A673 (cell line): ENCODE results near the gene CD180. TPM values are rescaled to one million over a fixed set of nuclear protein-coding genes. Genes with fewer than 3 reads are reported as not detected.

Source experiments
- BruUV-seq: library from RNA; stranded (reverse); fragments of 400-500 nt; replicated peaks from 2 replicates; lab custom pipeline; 2021; lab: Mats Ljungman, UMichigan
- CTCF ChIA-PET: fragments of 300-600 bp; sonication (Branson Sonifier 250); formaldehyde crosslinking; loops from one replicate; lab custom pipeline; 2022; ENCODE audit warnings: antibody characterized with exemption; lab: Charles Lee
- POLR2A ChIA-PET: fragments of 300-600 bp; sonication (Branson Sonifier 250); formaldehyde crosslinking; loops from one replicate; lab custom pipeline; 2022; ENCODE audit warnings: antibody characterized with exemption; ENCODE audit not compliant: low non-redundant PET; lab: Charles Lee
- DNase-seq: peaks from one replicate; pipeline ENCODE4 v3.0.0-alpha.2; 2015; ENCODE audit warnings: low spot score
- H3K27ac ChIP-seq: fragments of 200-600 bp; sonication (generic); 2 replicates; pipeline ENCODE4 v1.5.1; 2016; ENCODE audit warnings: mixed run types, low read depth, mild to moderate bottlenecking, mixed read lengths, antibody characterized with exemption, low read length; ENCODE audit not compliant: poor library complexity, severe bottlenecking
- H3K27me3 ChIP-seq: fragments of 200-600 bp; sonication (generic); replicated peaks from 2 replicates; pipeline ENCODE4 v1.6.1; 2017; ENCODE audit warnings: mixed run types, low read depth, mild to moderate bottlenecking, mixed read lengths, antibody characterized with exemption, low read length; ENCODE audit not compliant: insufficient read depth, poor library complexity
- H3K36me3 ChIP-seq: fragments of 200-600 bp; sonication (generic); 2 replicates; pipeline ENCODE4 v1.6.1; 2016; ENCODE audit warnings: mixed run types, mild to moderate bottlenecking, mixed read lengths, antibody characterized with exemption, low read length; ENCODE audit not compliant: insufficient read depth, poor library complexity, severe bottlenecking
- H3K4me1 ChIP-seq: fragments of 200-600 bp; sonication (generic); 2 replicates; pipeline ENCODE4 v1.6.1; 2017; ENCODE audit warnings: mixed run types, mild to moderate bottlenecking, mixed read lengths, antibody characterized with exemption, low read length; ENCODE audit not compliant: insufficient read depth, poor library complexity, severe bottlenecking
- H3K4me3 ChIP-seq: fragments of 200-600 bp; sonication (generic); 2 replicates; pipeline ENCODE4 v1.5.1; 2016; ENCODE audit warnings: low read depth, mixed run types, mild to moderate bottlenecking, mixed read lengths, low read length; ENCODE audit not compliant: poor library complexity, severe bottlenecking
- H3K9me3 ChIP-seq: fragments of 200-600 bp; sonication (generic); 2 replicates; pipeline ENCODE4 v1.6.1; 2016; ENCODE audit warnings: mixed run types, low read depth, mild to moderate bottlenecking, mixed read lengths, antibody characterized with exemption, low read length; ENCODE audit not compliant: poor library complexity, severe bottlenecking
- EZH2 ChIP-seq: fragments of 200-600 bp; sonication (generic); IDR thresholded peaks from 2 replicates; pipeline ENCODE4 v1.6.1; 2017; ENCODE audit warnings: borderline replicate concordance, low read depth, mild to moderate bottlenecking, mixed read lengths, antibody characterized with exemption, low read length; ENCODE audit not compliant: poor library complexity, severe bottlenecking
- intact Hi-C: fragments of 100-400 bp; cut with micrococcal nuclease; formaldehyde crosslinking; loops from one replicate; pipeline ENCODE4 v1.10.0; 2022; ENCODE audit not compliant: unreplicated experiment
- total RNA-seq: library from RNA; stranded (reverse); gene quantifications from 2 replicates; pipeline ENCODE4 v1.2.3, GENCODE V29; 2021
- TF ChIP-seq, protein P1 (sequence below): fragments of 300-800, 200-600 bp; sonication (generic); conservative IDR thresholded peaks from 2 replicates; pipeline ENCODE4 v1.5.1; 2017; ENCODE audit warnings: low read depth, mild to moderate bottlenecking, antibody characterized with exemption, low read length, moderate library complexity, mixed read lengths

The CD180 gene
- total RNA-seq, 1 experiment from 2014 or later: not detected

- TF ChIP-seq, protein P1, sequence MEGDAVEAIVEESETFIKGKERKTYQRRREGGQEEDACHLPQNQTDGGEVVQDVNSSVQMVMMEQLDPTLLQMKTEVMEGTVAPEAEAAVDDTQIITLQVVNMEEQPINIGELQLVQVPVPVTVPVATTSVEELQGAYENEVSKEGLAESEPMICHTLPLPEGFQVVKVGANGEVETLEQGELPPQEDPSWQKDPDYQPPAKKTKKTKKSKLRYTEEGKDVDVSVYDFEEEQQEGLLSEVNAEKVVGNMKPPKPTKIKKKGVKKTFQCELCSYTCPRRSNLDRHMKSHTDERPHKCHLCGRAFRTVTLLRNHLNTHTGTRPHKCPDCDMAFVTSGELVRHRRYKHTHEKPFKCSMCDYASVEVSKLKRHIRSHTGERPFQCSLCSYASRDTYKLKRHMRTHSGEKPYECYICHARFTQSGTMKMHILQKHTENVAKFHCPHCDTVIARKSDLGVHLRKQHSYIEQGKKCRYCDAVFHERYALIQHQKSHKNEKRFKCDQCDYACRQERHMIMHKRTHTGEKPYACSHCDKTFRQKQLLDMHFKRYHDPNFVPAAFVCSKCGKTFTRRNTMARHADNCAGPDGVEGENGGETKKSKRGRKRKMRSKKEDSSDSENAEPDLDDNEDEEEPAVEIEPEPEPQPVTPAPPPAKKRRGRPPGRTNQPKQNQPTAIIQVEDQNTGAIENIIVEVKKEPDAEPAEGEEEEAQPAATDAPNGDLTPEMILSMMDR: no peak
- no peak for TF ChIP-seq EZH2
- H3K4me3 ChIP-seq: no peak overlapping the region
- peak overlapping the region; percentile 0 for H3K27ac ChIP-seq
- DNase-seq: no peak
- H3K4me1 ChIP-seq: peaks cover 58% of the 10 kb centered on the region
- POLR2A ChIA-PET: no interaction called here
- no peaks in the 10 kb centered on the region for H3K27me3 ChIP-seq
- H3K36me3 ChIP-seq: no peaks in the 10 kb centered on the region
- CTCF ChIA-PET: no interaction called here
- BruUV-seq: no TSS peak
- no peaks in the 10 kb centered on the region for H3K9me3 ChIP-seq
- intact Hi-C loops: no loop called here
Observed at GRCh38 chr5:67241326-67241725, 44.7 kb upstream of the CD180 start.

DNA sequence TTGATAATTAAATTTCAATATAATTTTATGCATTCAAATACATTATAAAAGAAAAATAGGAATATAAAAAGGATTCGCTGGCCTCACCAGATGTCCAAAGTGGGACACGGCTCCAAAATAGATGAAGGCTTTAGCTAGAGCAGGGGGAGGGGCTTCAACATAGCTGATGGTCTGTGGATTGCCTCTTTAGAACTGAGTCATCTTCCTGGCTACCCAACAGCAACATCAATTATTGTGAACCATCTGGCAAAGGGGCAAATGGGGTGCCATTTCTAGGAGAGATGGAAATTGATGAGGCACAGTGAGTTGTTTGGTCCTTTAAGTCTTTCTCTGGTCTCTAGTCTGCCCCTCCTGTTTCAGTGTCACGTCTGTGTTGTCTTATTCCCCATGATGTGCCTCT lies 44.2 kb upstream of the CD180 start:
- ChIA-PET CTCF (no interaction called here), POLR2A (no interaction called here)
- intact Hi-C loops: no loop called here
- no TSS peak for BruUV-seq
- H3K36me3 ChIP-seq: no peaks in the 10 kb centered on the region
- H3K4me1 ChIP-seq: peaks cover 53% of the 10 kb centered on the region
- no peaks in the 10 kb centered on the region for H3K9me3 ChIP-seq
- no peak overlapping the region for H3K4me3 ChIP-seq
- no peaks in the 10 kb centered on the region for H3K27me3 ChIP-seq
- TF ChIP-seq, protein P1: no peak
- no peak for TF ChIP-seq EZH2
- peak; percentile 40 for DNase-seq
- peak overlapping the region; percentile 0 for H3K27ac ChIP-seq

DNA sequence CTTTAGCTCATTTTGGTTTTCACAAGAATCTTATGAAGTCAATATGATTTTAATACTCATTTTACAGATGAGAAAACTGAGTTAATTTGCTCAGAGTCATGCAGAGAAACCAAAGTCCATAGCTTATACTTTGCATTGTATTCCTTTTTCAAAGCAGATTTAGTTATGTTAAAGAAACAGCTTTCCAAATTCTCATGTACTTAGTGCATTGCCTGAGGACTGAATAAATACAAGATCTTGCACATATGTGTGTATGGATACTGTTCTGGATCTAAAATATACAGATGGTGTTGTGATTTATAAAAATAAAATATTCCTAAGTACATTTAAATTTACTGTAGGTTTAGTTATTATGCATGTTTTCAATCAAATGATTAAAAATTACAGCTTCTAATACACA lies 43.5 kb upstream of the CD180 start:
- peaks cover 52% of the 10 kb centered on the region for H3K4me1 ChIP-seq
- TF ChIP-seq, protein P1: no peak
- TF ChIP-seq EZH2: no peak
- ChIA-PET POLR2A (no interaction called here), CTCF (no interaction called here)
- no peaks in the 10 kb centered on the region for H3K27me3 ChIP-seq
- H3K27ac ChIP-seq: no peak overlapping the region
- H3K4me3 ChIP-seq: no peak overlapping the region
- BruUV-seq: no TSS peak
- intact Hi-C loops: no loop called here
- no peaks in the 10 kb centered on the region for H3K36me3 ChIP-seq
- no peak for DNase-seq
- H3K9me3 ChIP-seq: no peaks in the 10 kb centered on the region
